Type B pancreatic cell (in vitro differentiated cells): Measurements from ENCODE around the gene SNX18. TPM values are rescaled to one million over a fixed set of nuclear protein-coding genes. Genes with fewer than 3 reads are reported as not detected.

Source experiments
- DNase-seq: peaks from one replicate; pipeline ENCODE4 v3.0.0; 2021; ENCODE audit warnings: mixed read lengths; ENCODE audit not compliant: unreplicated experiment; ENCODE audit errors: extremely low spot score
- H3K27ac Mint-ChIP-seq: 2 replicates; pipeline ENCODE4 v1.8.0; 2021; ENCODE audit warnings: mild to moderate bottlenecking, mixed read lengths
- H3K27me3 Mint-ChIP-seq: 2 replicates; pipeline ENCODE4 v1.8.0; 2021; ENCODE audit warnings: mixed read lengths
- H3K36me3 Mint-ChIP-seq: 2 replicates; pipeline ENCODE4 v1.8.0; 2021; ENCODE audit warnings: mixed read lengths
- H3K4me1 Mint-ChIP-seq: one replicate; pipeline ENCODE4 v1.8.0; 2021; ENCODE audit warnings: mixed read lengths; ENCODE audit not compliant: unreplicated experiment
- H3K4me3 Mint-ChIP-seq: 2 replicates; pipeline ENCODE4 v1.8.0; 2021; ENCODE audit warnings: mild to moderate bottlenecking, mixed read lengths
- H3K9me3 Mint-ChIP-seq: 2 replicates; pipeline ENCODE4 v1.8.0; 2021; ENCODE audit warnings: mixed read lengths
- total RNA-seq: library from RNA; stranded (reverse); gene quantifications from 2 replicates; pipeline ENCODE4 v1.2.1, GENCODE V29; 2021; ENCODE audit warnings: low replicate concordance
- TF ChIP-seq, protein P1 (sequence below): fragments of 200-600 bp; sonication (generic); conservative IDR thresholded peaks from 2 replicates; pipeline ENCODE4 v1.5.0; 2021; ENCODE audit warnings: antibody characterized with exemption, mild to moderate bottlenecking

Gene SNX18
- total RNA-seq, 1 donor from 2014 or later, result 27.1 TPM

DNA sequence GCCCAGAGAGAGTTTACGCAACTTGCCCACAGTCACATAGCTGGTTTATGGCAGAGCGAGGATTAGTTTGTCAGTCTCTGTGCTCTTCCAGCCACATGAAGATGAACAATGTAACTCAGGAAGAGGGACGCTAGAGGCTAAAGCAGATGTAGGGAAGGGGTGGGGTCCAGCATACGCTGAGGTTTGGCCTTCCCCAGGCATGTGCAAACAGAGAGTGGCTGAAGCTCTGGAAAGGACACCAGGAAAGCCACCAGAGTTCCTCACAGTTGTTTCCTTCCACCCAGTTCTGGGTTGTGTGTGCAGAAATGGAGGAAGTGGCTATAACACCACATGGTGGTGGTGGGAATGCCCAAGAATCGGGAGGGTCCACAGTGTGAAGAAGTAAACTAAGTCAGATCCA lies 60.0 kb downstream of the SNX18 start:
- TF ChIP-seq, protein P1, sequence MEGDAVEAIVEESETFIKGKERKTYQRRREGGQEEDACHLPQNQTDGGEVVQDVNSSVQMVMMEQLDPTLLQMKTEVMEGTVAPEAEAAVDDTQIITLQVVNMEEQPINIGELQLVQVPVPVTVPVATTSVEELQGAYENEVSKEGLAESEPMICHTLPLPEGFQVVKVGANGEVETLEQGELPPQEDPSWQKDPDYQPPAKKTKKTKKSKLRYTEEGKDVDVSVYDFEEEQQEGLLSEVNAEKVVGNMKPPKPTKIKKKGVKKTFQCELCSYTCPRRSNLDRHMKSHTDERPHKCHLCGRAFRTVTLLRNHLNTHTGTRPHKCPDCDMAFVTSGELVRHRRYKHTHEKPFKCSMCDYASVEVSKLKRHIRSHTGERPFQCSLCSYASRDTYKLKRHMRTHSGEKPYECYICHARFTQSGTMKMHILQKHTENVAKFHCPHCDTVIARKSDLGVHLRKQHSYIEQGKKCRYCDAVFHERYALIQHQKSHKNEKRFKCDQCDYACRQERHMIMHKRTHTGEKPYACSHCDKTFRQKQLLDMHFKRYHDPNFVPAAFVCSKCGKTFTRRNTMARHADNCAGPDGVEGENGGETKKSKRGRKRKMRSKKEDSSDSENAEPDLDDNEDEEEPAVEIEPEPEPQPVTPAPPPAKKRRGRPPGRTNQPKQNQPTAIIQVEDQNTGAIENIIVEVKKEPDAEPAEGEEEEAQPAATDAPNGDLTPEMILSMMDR, result no peak
- no peaks in the 10 kb centered on the region for H3K27me3 Mint-ChIP-seq

DNA sequence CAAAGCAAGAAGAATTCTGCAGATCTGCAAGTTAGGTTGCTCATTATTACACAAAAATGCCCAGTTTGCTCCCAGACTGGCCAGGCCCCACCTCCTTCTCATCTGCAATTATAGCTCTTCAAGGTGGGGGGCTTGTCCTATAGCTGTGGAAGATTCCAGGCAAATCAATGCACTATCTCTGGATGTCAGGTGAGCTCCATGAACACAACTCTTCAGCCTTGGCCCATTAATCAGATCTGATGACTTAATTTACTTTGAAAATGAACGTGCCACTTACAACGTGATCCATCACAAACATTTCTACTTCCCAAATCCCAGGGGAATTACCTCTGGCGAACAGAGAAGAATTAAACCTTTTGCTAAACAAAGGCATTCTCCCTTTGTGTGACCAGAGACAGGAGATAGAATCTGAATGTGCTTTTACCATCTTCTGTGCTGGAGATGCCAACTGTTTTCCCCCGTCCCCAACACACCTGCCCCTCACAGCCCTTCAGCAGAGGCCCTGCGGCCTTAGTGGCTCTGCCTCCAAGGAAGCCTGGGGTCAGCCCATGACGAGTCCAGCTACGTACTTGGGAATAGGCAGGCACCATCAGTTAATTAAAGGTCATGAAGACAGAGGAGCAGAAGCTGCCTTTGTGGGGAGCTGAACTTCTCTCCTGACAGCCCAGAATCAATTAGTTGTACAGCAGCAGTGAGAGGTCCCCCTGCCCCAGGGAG lies 60.5 kb downstream of the SNX18 start:
- DNase-seq, result no peak
- Mint-ChIP-seq H3K36me3 (no peaks in the 10 kb centered on the region), H3K27me3 (no peaks in the 10 kb centered on the region), H3K9me3 (no peaks in the 10 kb centered on the region), H3K4me1 (peaks cover 8% of the 10 kb centered on the region), H3K4me3 (no peak overlapping the region), H3K27ac (no peak overlapping the region)
- TF ChIP-seq, protein P1, result no peak

More for the DNA sequence above, 60.0 kb downstream of the SNX18 start:
- Mint-ChIP-seq H3K4me1 (peaks cover 8% of the 10 kb centered on the region), H3K9me3 (no peaks in the 10 kb centered on the region), H3K27ac (no peak overlapping the region), H3K4me3 (no peak overlapping the region), H3K36me3 (no peaks in the 10 kb centered on the region)
- DNase-seq, result no peak

DNA sequence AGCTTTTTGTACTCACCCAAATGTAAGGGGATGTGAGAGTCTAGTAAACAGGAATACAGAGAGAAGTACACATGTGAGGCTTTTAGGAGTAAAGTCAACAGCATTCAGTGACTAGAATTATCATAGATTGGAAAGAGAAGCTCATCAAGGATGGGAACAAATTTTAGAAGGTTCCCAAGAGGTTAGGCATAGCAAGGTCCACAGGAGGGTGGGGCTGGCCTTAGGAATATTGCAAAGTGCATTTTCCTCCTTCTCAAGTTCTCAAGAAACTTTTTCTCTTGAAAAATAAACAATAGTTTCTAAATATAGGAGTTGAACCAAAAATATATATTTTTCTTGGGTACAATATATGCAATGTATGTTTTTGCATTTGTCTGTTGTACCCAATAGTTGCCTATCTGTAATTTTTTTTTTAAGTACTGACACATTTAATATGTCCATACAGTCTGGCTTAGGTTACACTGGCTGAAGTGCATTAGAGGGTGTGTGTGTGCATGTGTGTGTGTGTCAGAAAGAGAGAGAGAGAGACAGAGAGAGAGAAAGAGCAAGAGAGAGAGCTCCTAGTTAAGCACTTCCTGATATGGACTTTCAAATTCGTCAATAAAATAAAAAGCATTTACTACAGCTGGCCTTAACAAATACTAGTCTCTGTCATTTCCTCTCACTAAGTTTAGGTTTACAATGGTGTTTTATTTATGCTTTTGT lies 62.2 kb downstream of the SNX18 start:
- DNase-seq, result no peak
- H3K36me3 Mint-ChIP-seq, result no peaks in the 10 kb centered on the region
- TF ChIP-seq, protein P1, result no peak
- H3K9me3 Mint-ChIP-seq, result no peaks in the 10 kb centered on the region
- peaks cover 8% of the 10 kb centered on the region for H3K4me1 Mint-ChIP-seq
- H3K27ac Mint-ChIP-seq, result no peak overlapping the region
- no peaks in the 10 kb centered on the region for H3K27me3 Mint-ChIP-seq
- H3K4me3 Mint-ChIP-seq, result no peak overlapping the region

DNA sequence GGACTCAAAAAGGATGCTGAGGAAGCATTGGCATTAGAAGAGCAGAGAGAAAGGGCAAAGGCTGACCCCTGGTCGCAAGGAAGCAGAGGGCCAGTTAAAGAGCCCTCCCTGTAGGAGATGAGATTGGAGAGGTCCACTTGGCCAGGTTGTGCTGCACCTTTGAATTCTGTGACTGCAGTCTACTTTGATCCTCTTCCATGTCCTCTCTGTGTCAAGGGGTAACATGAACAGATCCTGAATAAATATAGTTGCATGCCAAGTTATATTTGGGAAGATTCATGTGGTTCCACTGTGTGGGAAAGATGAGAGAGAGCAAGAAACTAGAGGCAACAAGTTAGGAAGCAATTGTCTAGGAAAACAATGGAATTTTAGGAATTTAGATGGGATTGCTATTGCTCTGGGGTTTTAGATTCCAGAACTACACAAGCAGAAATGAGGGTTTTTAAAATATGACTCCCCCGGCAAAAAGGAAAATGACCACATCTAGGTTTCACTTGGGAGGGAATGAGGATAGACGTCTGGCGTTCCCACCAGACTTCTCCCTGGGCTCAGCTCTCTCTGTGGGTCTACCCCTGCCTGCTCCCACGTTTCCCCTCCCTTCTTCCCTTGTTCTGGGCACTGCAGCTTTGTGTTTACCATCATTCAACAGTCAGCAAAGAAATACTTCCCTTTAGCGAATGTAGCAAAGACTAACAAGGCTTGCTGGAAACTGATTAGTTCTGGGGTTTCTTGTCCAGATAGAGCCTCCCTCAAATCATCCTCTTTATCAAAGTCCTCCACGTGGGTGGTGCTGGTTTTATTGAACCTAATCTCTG lies 63.6 kb downstream of the SNX18 start:
- DNase-seq, result no peak
- no peak overlapping the region for H3K4me3 Mint-ChIP-seq
- TF ChIP-seq, protein P1, result no peak
- peaks cover 1% of the 10 kb centered on the region for H3K9me3 Mint-ChIP-seq
- no peaks in the 10 kb centered on the region for H3K36me3 Mint-ChIP-seq
- H3K27me3 Mint-ChIP-seq, result no peaks in the 10 kb centered on the region
- H3K4me1 Mint-ChIP-seq, result peaks cover 8% of the 10 kb centered on the region
- H3K27ac Mint-ChIP-seq, result peak overlapping the region; percentile 59

DNA sequence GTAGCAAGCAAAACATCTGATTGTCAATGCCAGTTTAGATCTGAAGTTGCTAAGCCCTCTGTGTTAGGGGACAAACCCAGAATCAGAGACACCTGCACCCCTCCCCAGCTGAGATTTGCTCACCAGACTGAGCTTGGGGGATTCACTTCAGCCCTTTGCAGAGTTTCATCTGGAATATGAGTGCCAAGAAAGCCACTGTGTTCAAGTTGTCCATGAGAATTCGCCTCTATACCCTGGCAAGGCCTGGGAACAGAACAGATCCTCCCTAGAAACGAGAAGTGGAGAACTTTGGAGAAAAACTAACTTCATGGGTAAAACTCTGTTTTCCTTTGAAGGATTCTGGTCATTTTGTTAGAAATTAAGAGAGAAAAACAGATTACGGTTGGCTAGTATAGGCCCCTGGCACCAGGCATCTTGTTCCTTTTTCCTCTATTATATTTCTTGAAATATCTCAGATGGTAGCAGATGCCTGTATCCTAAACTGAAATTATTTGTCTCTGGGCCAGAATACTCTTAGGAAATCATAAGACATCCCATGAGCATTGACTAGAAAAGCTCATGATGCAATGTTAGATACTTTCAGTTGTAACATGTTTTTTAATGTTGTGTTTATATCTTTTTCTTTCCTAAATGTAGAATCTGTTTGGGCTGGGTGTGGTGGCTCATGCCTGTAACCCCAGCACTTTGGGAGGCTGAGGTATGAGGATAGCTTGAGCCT lies 64.4 kb downstream of the SNX18 start:
- peak overlapping the region; percentile 59 for H3K27ac Mint-ChIP-seq

More for the DNA sequence above, 64.4 kb downstream of the SNX18 start:
- H3K9me3 Mint-ChIP-seq, result peaks cover 5% of the 10 kb centered on the region
- H3K4me1 Mint-ChIP-seq, result peaks cover 8% of the 10 kb centered on the region
- no peaks in the 10 kb centered on the region for H3K27me3 Mint-ChIP-seq
- TF ChIP-seq, protein P1, result no peak
- H3K4me3 Mint-ChIP-seq, result no peak overlapping the region
- H3K36me3 Mint-ChIP-seq, result no peaks in the 10 kb centered on the region
- DNase-seq, result no peak
